GM13976 (cell line): ENCODE data around the gene ZNRF4.

Source experiments
- DNase-seq: peaks from one replicate; pipeline ENCODE4 v3.0.0; 2012; ENCODE audit warnings: low spot score
- CTCF ChIP-seq: IDR thresholded peaks from 2 replicates; pipeline ENCODE4 v1.5.1; 2012; ENCODE audit warnings: borderline replicate concordance, mild to moderate bottlenecking; ENCODE audit not compliant: insufficient read depth; ENCODE audit errors: extremely low read depth, missing control alignments, control extremely low read depth
- in situ Hi-C: fragments of 300-500 bp; cut with MboI; formaldehyde crosslinking; loops from one replicate; pipeline ENCODE4 v1.12.0; 2022; ENCODE audit warnings: low sequenced_read_pairs, mixed read lengths, inconsistent platforms; ENCODE audit not compliant: unreplicated experiment

The ZNRF4 gene

GRCh38 chr19:5423567-5424125 lies 31.6 kb upstream of the ZNRF4 start:
- in situ Hi-C loops = no loop called here
- DNase-seq = no peak
- TF ChIP-seq CTCF = no peak

- TF ChIP-seq CTCF = no peak
- no peak for DNase-seq
- in situ Hi-C loops = no loop called here
Measured at GRCh38 chr19:5424192-5424973, 30.8 kb upstream of the ZNRF4 start.

GRCh38 chr19:5425260-5425659 lies 30.0 kb upstream of the ZNRF4 start:
- DNase-seq = no peak
- in situ Hi-C loops = no loop called here

GRCh38 chr19:5430237-5430636 lies 25.0 kb upstream of the ZNRF4 start:
- no peak for DNase-seq
- in situ Hi-C loops = no loop called here
- TF ChIP-seq CTCF = no peak

More at GRCh38 chr19:5425260-5425659, 30.0 kb upstream of the ZNRF4 start:
- no peak for TF ChIP-seq CTCF

- DNase-seq = no peak
- no peak for TF ChIP-seq CTCF
- in situ Hi-C loops = no loop called here
Measured at GRCh38 chr19:5432687-5433086, 22.5 kb upstream of the ZNRF4 start.

- no peak for TF ChIP-seq CTCF
- DNase-seq = no peak
- in situ Hi-C loops = no loop called here
Measured at GRCh38 chr19:5434351-5434917, 20.8 kb upstream of the ZNRF4 start.
